Endothelial cell of umbilical vein (primary cell): ENCODE measurements around the gene FRMD4A. TPM values are rescaled to one million over a fixed set of nuclear protein-coding genes. Genes with fewer than 3 reads are reported as not detected.

Experiments used
- BruUV-seq: library from RNA; stranded (reverse); fragments of 400-500 nt; replicated peaks from 2 replicates; lab custom pipeline; 2021; lab: Mats Ljungman, UMichigan
- CTCF ChIA-PET: fragments of 300-600, 350-600 bp; sonication (Branson Sonifier 250); formaldehyde crosslinking; loops from one replicate; lab custom pipeline; 2021; ENCODE audit warnings: antibody characterized with exemption, inconsistent platforms; lab: Charles Lee
- POLR2A ChIA-PET: fragments of 300-600, 350-600 bp; sonication (Branson Sonifier 250); formaldehyde crosslinking; loops from one replicate; lab custom pipeline; 2021; ENCODE audit warnings: antibody characterized with exemption, inconsistent platforms; lab: Charles Lee
- DNase-seq: peaks from one replicate; pipeline ENCODE4 v3.0.0-alpha.2; 2011; ENCODE audit warnings: low read depth, low spot score
- FAIRE-seq: peaks from 2 replicates; lab custom pipeline; 2011; peaks lifted over from hg19 to GRCh38; lab: Jason Lieb, UNC
- H2AFZ ChIP-seq: 2 replicates; pipeline ENCODE4 v1.6.0; 2012; ENCODE audit warnings: low read depth, low read length, control low read depth, inconsistent platforms
- H3K27ac ChIP-seq: 2 replicates; pipeline ENCODE4 v1.5.1; 2011; ENCODE audit warnings: low read depth, mild to moderate bottlenecking, control low read depth, low read length, moderate library complexity; ENCODE audit not compliant: insufficient read depth
- H3K27me3 ChIP-seq, 2 experiments: 2 replicates each; pipeline versions ENCODE4 v1.6.0 to v1.6.1; 2011; ENCODE audit warnings: low read length in 2 of 2, mixed read lengths in 1 of 2; ENCODE audit not compliant: control insufficient read depth in 2 of 2, insufficient read depth in 2 of 2
- H3K36me3 ChIP-seq, 2 experiments: 2 replicates in 1 of 2; 3 replicates in 1 of 2; pipeline ENCODE4 v1.5.1; 2011; ENCODE audit warnings: low read length in 2 of 2, mild to moderate bottlenecking in 1 of 2, moderate library complexity in 1 of 2; ENCODE audit not compliant: control insufficient read depth in 2 of 2, insufficient read depth in 2 of 2; ENCODE audit errors: extremely low read depth in 1 of 2
- H3K4me1 ChIP-seq: 3 replicates; pipeline ENCODE4 v1.5.1; 2011; ENCODE audit warnings: mild to moderate bottlenecking, low read length; ENCODE audit not compliant: control insufficient read depth, insufficient read depth; ENCODE audit errors: extremely low read depth
- H3K4me2 ChIP-seq: 2 replicates; pipeline ENCODE4 v1.6.1; 2011; ENCODE audit warnings: low read length, control low read depth, mixed read lengths; ENCODE audit not compliant: insufficient read depth
- H3K4me3 ChIP-seq, 3 experiments: fragments of 200-600 bp in 1 of 3; sonication (generic), shearing (Covaris generic) in 1 of 3; replicated peaks in 1 of 3; 2 replicates each; pipeline ENCODE4 v1.5.1; 2011 to 2016; ENCODE audit warnings: control low read depth in 3 of 3, low read length in 3 of 3, mild to moderate bottlenecking in 2 of 3, inconsistent platforms in 1 of 3, low read depth in 1 of 3, moderate library complexity in 1 of 3; ENCODE audit not compliant: insufficient read depth in 1 of 3
- H3K79me2 ChIP-seq: 2 replicates; pipeline ENCODE4 v1.6.0; 2012; ENCODE audit warnings: low read length, inconsistent platforms; ENCODE audit not compliant: control insufficient read depth, insufficient read depth
- H3K9ac ChIP-seq: replicated peaks from 2 replicates; pipeline ENCODE3; 2011; ENCODE audit warnings: low read length, control low read depth; ENCODE audit not compliant: insufficient read depth; ENCODE audit errors: extremely low read depth
- H3K9me1 ChIP-seq: replicated peaks from 3 replicates; pipeline ENCODE4 v1.6.0; 2011; ENCODE audit warnings: mild to moderate bottlenecking, low read length; ENCODE audit not compliant: control insufficient read depth, insufficient read depth; ENCODE audit errors: extremely low read depth
- H3K9me3 ChIP-seq: replicated peaks from 2 replicates; pipeline ENCODE4 v1.5.1; 2012; ENCODE audit warnings: low read length, inconsistent platforms; ENCODE audit not compliant: control insufficient read depth, insufficient read depth
- H4K20me1 ChIP-seq: replicated peaks from 2 replicates; pipeline ENCODE3; 2011; ENCODE audit warnings: mild to moderate bottlenecking, low read length; ENCODE audit not compliant: control insufficient read depth, insufficient read depth; ENCODE audit errors: extremely low read depth
- CTCF ChIP-seq, 2 donors: IDR thresholded peaks; 1 replicate in 1 of 2; 2 replicates in 1 of 2; pipeline ENCODE4 v1.5.1; 2011; ENCODE audit warnings: low read length in 2 of 2, mild to moderate bottlenecking in 2 of 2, moderate library complexity in 2 of 2, control low read depth in 1 of 2, inconsistent platforms in 1 of 2, low read depth in 1 of 2; ENCODE audit not compliant: insufficient read depth in 1 of 2; ENCODE audit errors: extremely low read depth in 1 of 2
- EZH2 ChIP-seq: IDR thresholded peaks from 2 replicates; pipeline ENCODE4 v1.6.1; 2012; ENCODE audit warnings: borderline replicate concordance, low read depth, mild to moderate bottlenecking, moderate library complexity, low read length, inconsistent platforms; ENCODE audit not compliant: severe bottlenecking
- FOS ChIP-seq: IDR thresholded peaks from 2 replicates; pipeline ENCODE4 v1.6.1; 2011; ENCODE audit warnings: mild to moderate bottlenecking, low read length, moderate library complexity, borderline replicate concordance; ENCODE audit not compliant: insufficient read depth
- GATA2 ChIP-seq: IDR thresholded peaks from 2 replicates; pipeline ENCODE4 v1.7.0; 2011; ENCODE audit warnings: low read depth, mild to moderate bottlenecking, moderate library complexity, mixed read lengths, low read length; ENCODE audit not compliant: insufficient read length, insufficient read depth
- JUN ChIP-seq: IDR thresholded peaks from 2 replicates; pipeline ENCODE4 v1.6.1; 2011; ENCODE audit warnings: borderline replicate concordance, low read depth; ENCODE audit not compliant: insufficient read length, insufficient read depth
- MAX ChIP-seq: IDR thresholded peaks from 2 replicates; pipeline ENCODE4 v1.6.1; 2011; ENCODE audit not compliant: insufficient read depth, insufficient read length
- MYC ChIP-seq: IDR thresholded peaks from one replicate; pipeline ENCODE4 v1.6.1; 2011; ENCODE audit warnings: mild to moderate bottlenecking, low read depth, low read length
- POLR2A ChIP-seq: IDR thresholded peaks from 2 replicates; pipeline ENCODE4 v1.6.1; 2012; ENCODE audit warnings: low read depth, mild to moderate bottlenecking, control low read depth, low read length
- POLR2AphosphoS5 ChIP-seq: IDR thresholded peaks from 2 replicates; pipeline ENCODE4 v1.6.1; 2012; ENCODE audit warnings: low read depth, mild to moderate bottlenecking, control low read depth, low read length, moderate library complexity; ENCODE audit not compliant: insufficient read depth
- dilution Hi-C: fragments of 300-500 bp; cut with MboI; formaldehyde crosslinking; loops from one replicate; pipeline ENCODE4 v1.15.0; 2019; ENCODE audit warnings: low sequenced_read_pairs; ENCODE audit not compliant: extremely low pct_ligation_motif_present
- intact Hi-C: fragments of 100-400 bp; cut with micrococcal nuclease; formaldehyde crosslinking; loops from one replicate; pipeline ENCODE4 v1.10.0; 2022
- polyA plus RNA-seq, 4 experiments: library from polyadenylated mRNA; depleted of rRNA in 3 of 4; stranded (reverse) in 3 of 4; unstranded in 1 of 4; fragments of >200 nt; gene quantifications; 2 replicates each; pipeline versions ENCODE4 v1.2.1 to v1.2.3, GENCODE V29; 2011 to 2012; ENCODE audit warnings: missing spikeins in 1 of 4
- total RNA-seq: library from RNA; stranded (reverse); gene quantifications from 2 replicates; pipeline ENCODE4 v1.2.3, GENCODE V29; 2021

Gene FRMD4A
- total and polyA plus RNA-seq, 2 donors (not counting 3 experiments of a cell fraction or from before 2014, with no cell fraction given), result 123 to 148 TPM

GRCh38 chr10:13961853-13962252, 368.9 kb downstream of the FRMD4A start:
- Histone ChIP-seq H3K9ac (no peak overlapping the region), H3K4me2 (no peak overlapping the region), H2AFZ (no peak overlapping the region), H3K27me3 (no peaks in the 10 kb centered on the region), H3K27ac (no peak overlapping the region), H3K4me3 (no peak overlapping the region), H3K9me3 (no peaks in the 10 kb centered on the region), H4K20me1 (no peaks in the 10 kb centered on the region), H3K9me1 (no peaks in the 10 kb centered on the region), H3K36me3 (no peaks in the 10 kb centered on the region), H3K79me2 (no peaks in the 10 kb centered on the region), H3K4me1 (peaks cover 20% of the 10 kb centered on the region)
- no TSS peak for BruUV-seq
- ChIA-PET CTCF (interaction anchor here (0.8 to 1.9 kb wide), 5 partner anchors 13 to 175 kb away, joined by 3 to 7 read pairs (median 3); no protein-coding TSS in a partner anchor), POLR2A (no interaction called here)
- intact Hi-C loops, result loop anchor here (1.0 to 2.0 kb wide), 2 partner anchors 23 to 48 kb away; no protein-coding TSS in a partner anchor
- FAIRE-seq, result no peak
- dilution Hi-C loops, result no loop called here
- TF ChIP-seq EZH2 (no peak), POLR2A (no peak), GATA2 (no peak), MAX (no peak), MYC (no peak), FOS (no peak), CTCF (IDR thresholded peaks at IDR 0.05; ENCODE audit: extremely low read depth in 1 of 2, insufficient read depth in 1 of 2, low read depth in 1 of 2, low read length in 2 of 2) (no peak), POLR2AphosphoS5 (no peak), JUN (no peak)
- DNase-seq, result no peak
